Esophagus squamous epithelium (tissue), 5 donors: ENCODE measurements around the gene SKIDA1. TPM values are rescaled to one million over a fixed set of nuclear protein-coding genes. Genes with fewer than 3 reads are reported as not detected.

Experiments used
- DNase-seq: peaks from one replicate; lab custom pipeline; 2025; lab: John Stamatoyannopoulos, UW
- H3K27ac ChIP-seq, 4 donors: fragments of 200-600 bp; sonication (generic); one replicate each; pipeline ENCODE4 v1.5.1; 2016 to 2019; ENCODE audit warnings: mild to moderate bottlenecking in 1 of 4
- H3K27me3 ChIP-seq, 4 donors: fragments of 200-600 bp; sonication (generic); 1 replicate in 3 of 4; 2 replicates in 1 of 4; pipeline versions ENCODE4 v1.5.1 to v1.6.0; 2017 to 2021; ENCODE audit warnings: antibody characterized with exemption in 1 of 4
- H3K36me3 ChIP-seq, 3 donors: fragments of 200-600 bp; sonication (generic); one replicate each; pipeline ENCODE4 v1.5.1; 2016 to 2019
- H3K4me1 ChIP-seq, 3 donors: fragments of 200-600 bp; sonication (generic); one replicate each; pipeline ENCODE4 v1.5.1; 2017 to 2019
- H3K4me3 ChIP-seq, 4 donors: fragments of 200-600 bp; sonication (generic); 1 replicate in 3 of 4; 2 replicates in 1 of 4; pipeline ENCODE4 v1.5.1; 2016 to 2019; ENCODE audit warnings: mild to moderate bottlenecking in 2 of 4, moderate library complexity in 1 of 4
- H3K9me3 ChIP-seq, 3 donors: fragments of 200-600 bp; sonication (generic); one replicate each; pipeline ENCODE4 v1.5.1; 2016 to 2019
- CTCF ChIP-seq, 6 experiments: fragments of 450-650 bp in 4 of 6; fragments of 200-600 bp in 2 of 6; sonication (generic) in 2 of 6; IDR thresholded peaks; one replicate each; pipeline ENCODE4 v1.5.1; 2016 to 2019; ENCODE audit warnings: antibody characterized with exemption in 6 of 6, mild to moderate bottlenecking in 4 of 6, moderate library complexity in 4 of 6
- POLR2A ChIP-seq, 4 donors: fragments of 450-650 bp; IDR thresholded peaks; one replicate each; pipeline ENCODE4 v1.6.1; 2017; ENCODE audit warnings: antibody characterized with exemption in 4 of 4, mild to moderate bottlenecking in 4 of 4, moderate library complexity in 3 of 4
- whole genome bisulfite sequencing, 2 donors: methylation state at CpG; one replicate each; pipeline ENCODE4 v1.1.5; 2018; 5-methylcytosine and 5-hydroxymethylcytosine counted together
- intact Hi-C: fragments of 100-400 bp; cut with DNase I; formaldehyde crosslinking; loops from one replicate; pipeline ENCODE4 v1.15.0; 2022
- total RNA-seq, 4 donors: library from RNA; depleted of rRNA; stranded (reverse); fragments of >200 nt; gene quantifications; one replicate each; pipeline ENCODE4 v1.1.0, GENCODE V29; 2016
- donor health status: DM: yes; HTN: yes; CAD: no.

Gene SKIDA1
- total RNA-seq, 4 donors from 2014 or later: 0.53 to 0.57 (median 0.57) TPM; not detected in 1

DNA sequence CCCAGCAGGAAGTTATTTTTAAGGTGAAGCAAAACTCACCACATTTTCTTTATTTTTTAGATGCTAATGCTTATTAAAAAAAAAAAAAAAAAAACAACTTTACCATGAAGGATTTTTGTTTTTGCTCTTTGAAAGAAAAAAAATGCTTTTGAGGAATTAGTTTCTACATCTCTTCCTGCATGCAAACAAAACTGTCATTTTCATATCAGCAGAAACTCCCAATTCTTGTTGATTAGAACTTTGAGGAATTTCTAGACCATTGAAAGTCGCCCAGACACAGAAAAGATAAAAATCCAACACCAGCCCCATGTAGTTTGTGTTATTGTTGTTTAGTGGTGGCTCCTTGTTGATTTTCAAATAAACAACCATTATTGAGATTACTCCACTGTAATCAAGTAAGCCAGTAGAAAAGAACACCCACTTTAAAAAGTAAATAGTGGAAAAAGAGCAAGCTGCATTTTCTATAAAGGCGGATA is 14.3 kb downstream of the SKIDA1 start:
- Histone ChIP-seq H3K36me3 (no peaks in the 10 kb centered on the region), H3K9me3 (no peaks in the 10 kb centered on the region), H3K4me1 (peaks cover 4 to 52% (median 9%) of the 10 kb centered on the region in 3 donors), H3K4me3 (no peak overlapping the region), H3K27ac (no peak overlapping the region), H3K27me3 (peaks cover 0 to 21% (median 0%) of the 10 kb centered on the region in 4 donors)
- 80 to 89% methylated on average over 2 of the region's 2 CpGs for WGBS, 2 donors
- no peak for DNase-seq
- intact Hi-C loops: loop anchor here (10.0 kb wide), 1 partner anchor 724 kb away; no protein-coding TSS in a partner anchor
- TF ChIP-seq CTCF (IDR thresholded peaks at IDR 0.05): no peak
- TF ChIP-seq POLR2A (IDR thresholded peaks at IDR 0.05): no peak

GRCh38 chr10:21510241-21511094 is 15.0 kb downstream of the SKIDA1 start:
- Histone ChIP-seq H3K27me3 (peaks cover 0 to 15% (median 0%) of the 10 kb centered on the region in 4 donors), H3K36me3 (no peaks in the 10 kb centered on the region), H3K9me3 (no peaks in the 10 kb centered on the region), H3K4me1 (peaks cover 0 to 45% (median 2%) of the 10 kb centered on the region in 3 donors), H3K4me3 (peak overlapping the region; percentile 21 to 57 (median 49)), H3K27ac (peak overlapping the region; percentile 39 to 71 (median 61))
- no peak for DNase-seq
- WGBS, 2 donors: 65 to 75% methylated on average over 9 to 16 of the region's 39 CpGs
- intact Hi-C loops: loop anchor here (10.0 kb wide), 1 partner anchor 724 kb away; no protein-coding TSS in a partner anchor
- TF ChIP-seq CTCF (IDR thresholded peaks at IDR 0.05) (no peak), POLR2A (IDR thresholded peaks at IDR 0.05) (no peak)

DNA sequence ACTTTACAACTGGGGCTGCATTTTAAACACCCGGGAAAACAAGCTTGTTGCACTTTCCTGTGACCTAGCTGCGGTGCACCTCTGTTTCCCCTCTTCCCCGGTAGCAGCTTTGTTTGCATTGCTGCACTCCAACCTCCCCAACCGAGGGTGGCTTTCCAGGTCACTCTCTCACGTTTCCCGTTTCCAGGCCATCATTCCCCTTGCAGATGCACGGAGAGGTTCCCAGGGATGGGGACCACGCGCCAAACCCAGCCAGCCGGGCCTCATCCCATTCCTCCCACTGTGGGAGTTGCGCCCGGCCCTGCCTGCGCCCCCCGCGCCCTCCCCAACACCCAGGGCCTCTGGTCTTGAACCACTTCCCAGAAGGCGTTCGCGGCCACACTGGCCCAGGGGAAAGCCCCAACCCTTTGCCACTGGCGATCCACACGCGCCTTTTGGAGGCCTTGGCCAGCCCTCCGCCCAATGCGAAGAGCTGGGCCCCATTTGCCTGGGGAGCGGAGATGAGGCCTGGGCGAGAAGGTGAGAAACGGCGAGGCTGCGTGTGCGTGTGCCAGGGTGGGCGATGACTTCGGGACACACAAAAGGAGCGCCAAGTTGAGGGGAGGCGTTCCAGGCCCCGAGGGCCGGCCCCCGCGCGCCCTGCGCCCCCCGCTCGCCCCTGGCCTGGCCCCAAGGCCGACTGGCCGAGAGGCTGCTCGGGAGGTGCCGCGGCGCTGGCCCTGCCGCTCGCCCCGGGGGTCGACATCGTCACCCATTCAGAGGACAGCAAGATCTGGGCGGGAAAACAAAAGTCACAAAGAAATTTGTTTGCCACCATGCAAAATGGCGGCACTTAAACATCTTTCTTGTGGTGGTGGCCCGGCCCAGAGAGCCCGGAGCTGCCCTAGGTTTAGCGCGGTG is 15.9 kb downstream of the SKIDA1 start:
- DNase-seq: no peak
- intact Hi-C loops: loop anchor here (10.0 kb wide), 1 partner anchor 725 kb away; no protein-coding TSS in a partner anchor
- Histone ChIP-seq H3K4me1 (peaks cover 0 to 37% (median 0%) of the 10 kb centered on the region in 3 donors), H3K36me3 (no peaks in the 10 kb centered on the region), H3K4me3 (peak overlapping the region; percentile 21 to 57 (median 49)), H3K27ac (peak overlapping the region; percentile 39 to 71 (median 61)), H3K27me3 (peaks cover 0 to 9% (median 0%) of the 10 kb centered on the region in 4 donors), H3K9me3 (no peaks in the 10 kb centered on the region)
- TF ChIP-seq CTCF (IDR thresholded peaks at IDR 0.05) (no peak), POLR2A (IDR thresholded peaks at IDR 0.05) (no peak)
- WGBS, 2 donors: 72 to 73% methylated on average over 10 to 14 of the region's 58 CpGs

GRCh38 chr10:21508706-21509331 is 16.7 kb downstream of the SKIDA1 start:
- no peak overlapping the region for H3K4me3 ChIP-seq
- peaks cover 0 to 29% (median 0%) of the 10 kb centered on the region in 3 donors for H3K4me1 ChIP-seq
- H3K36me3 ChIP-seq: no peaks in the 10 kb centered on the region
- WGBS, 2 donors: 90 to 93% methylated on average over 17 to 40 of the region's 43 CpGs
- peak overlapping the region in 1 of 4 donors; percentile 66 for H3K27ac ChIP-seq
- peaks cover 0 to 9% (median 0%) of the 10 kb centered on the region in 4 donors for H3K27me3 ChIP-seq
- TF ChIP-seq POLR2A (IDR thresholded peaks at IDR 0.05): no peak
- no peak for TF ChIP-seq CTCF (IDR thresholded peaks at IDR 0.05)
- intact Hi-C loops: no loop called here
- no peak for DNase-seq
- no peaks in the 10 kb centered on the region for H3K9me3 ChIP-seq
